ENCODE measurements around the gene DNAJB8.

DNAJB8 gene

GRCh38 chr3:128489674-128489926 is 22.9 kb upstream of the DNAJB8 start:
- no peaks in the 10 kb centered on the region for H3K36me3 ChIP-seq (ENCODE audit: insufficient read depth, low read length)
- TF ChIP-seq EZH2 (IDR thresholded peaks at IDR 0.05; ENCODE audit: borderline replicate concordance, low read depth, low read length, severe bottlenecking) (no peak), CTCF (IDR thresholded peaks at IDR 0.05; ENCODE audit: borderline replicate concordance, extremely low read depth, low read length, poor library complexity, severe bottlenecking) (no peak)
- ATAC-seq (ENCODE audit: insufficient read depth, low read depth) (no peak), DNase-seq (no peak)
- H2AFZ ChIP-seq (ENCODE audit: low read depth, low read length): no peak overlapping the region
- peaks cover 11% of the 10 kb centered on the region for H4K20me1 ChIP-seq (ENCODE audit: insufficient read depth, low read length)
- no peak overlapping the region for H3K9ac ChIP-seq (ENCODE audit: low read depth, low read length)
- H3K27me3 ChIP-seq (ENCODE audit: insufficient read depth, low read length, poor library complexity): peaks cover 35% of the 10 kb centered on the region
- H3K4me2 ChIP-seq (ENCODE audit: insufficient read depth, low read length): no peak overlapping the region
- no peak overlapping the region for H3K27ac ChIP-seq (ENCODE audit: low read length)
- no peak overlapping the region for H3K4me3 ChIP-seq (ENCODE audit: low read depth in 1 of 2, low read length in 2 of 2)
- H3K79me2 ChIP-seq (ENCODE audit: insufficient read depth, low read length): no peaks in the 10 kb centered on the region
- H3K9me3 ChIP-seq (ENCODE audit: insufficient read depth, low read length, severe bottlenecking): no peaks in the 10 kb centered on the region
- peaks cover 7% of the 10 kb centered on the region for H3K4me1 ChIP-seq (ENCODE audit: insufficient read depth, low read length)

DNA sequence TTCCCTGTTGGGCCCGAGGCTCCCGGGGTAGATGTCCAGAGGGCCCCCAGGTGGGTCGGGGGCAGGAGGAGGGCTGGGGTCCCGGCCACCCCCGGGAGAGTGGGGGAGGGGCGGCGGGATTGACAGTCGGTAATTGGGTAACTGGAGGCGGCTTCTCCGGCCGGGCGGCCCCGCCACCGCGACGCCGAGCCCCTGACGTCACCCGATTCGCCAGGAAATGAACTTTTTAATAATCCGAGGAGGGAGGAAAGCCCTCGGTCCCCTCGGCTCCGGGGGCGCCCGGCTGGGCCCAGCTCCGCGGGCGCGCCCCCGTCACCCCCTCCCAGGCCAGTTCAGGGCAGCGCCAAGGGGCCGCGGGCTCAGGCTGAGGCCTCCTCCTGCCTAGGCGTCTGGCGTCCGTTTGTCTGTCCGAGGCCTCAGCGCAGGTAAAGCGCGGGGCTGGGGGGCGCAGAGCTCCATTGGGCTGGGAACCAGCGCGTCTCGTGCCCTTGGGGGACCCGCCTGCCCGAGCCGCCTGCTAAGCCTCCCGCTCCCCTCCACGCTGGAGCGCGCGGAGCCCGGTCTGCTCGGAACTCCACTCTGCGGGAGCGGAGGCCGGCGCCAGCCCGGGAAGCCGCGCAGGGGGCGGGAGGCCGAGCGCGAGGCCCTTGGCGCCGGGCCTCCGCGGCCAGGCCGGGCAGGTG is 22.4 kb upstream of the DNAJB8 start:
- H3K4me2 ChIP-seq (ENCODE audit: insufficient read depth, low read length): no peak overlapping the region

DNA sequence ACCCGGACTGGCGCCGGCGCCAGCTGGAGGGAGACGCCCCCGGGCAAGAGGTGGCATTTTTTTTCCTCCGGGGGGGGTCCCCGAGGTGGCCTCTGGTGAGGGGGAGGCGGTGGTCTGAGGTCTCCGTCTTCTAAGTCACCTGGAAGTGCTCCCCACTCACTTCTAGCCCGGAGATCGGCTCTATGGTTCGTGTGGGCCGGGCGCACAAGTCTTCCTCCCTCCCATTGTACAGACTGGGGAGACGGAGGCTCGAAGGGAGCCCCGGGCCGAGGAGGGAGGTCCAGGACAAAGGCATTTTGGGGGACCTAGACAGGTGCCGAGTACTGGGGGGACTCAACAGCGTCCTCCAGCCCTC is 21.9 kb upstream of the DNAJB8 start:
- DNase-seq (no peak), ATAC-seq (ENCODE audit: insufficient read depth, low read depth) (no peak)
- peaks cover 7% of the 10 kb centered on the region for H3K4me1 ChIP-seq (ENCODE audit: insufficient read depth, low read length)
- H3K4me3 ChIP-seq (ENCODE audit: low read depth in 1 of 2, low read length in 2 of 2): no peak overlapping the region
- no peak overlapping the region for H3K9ac ChIP-seq (ENCODE audit: low read depth, low read length)
- H3K27ac ChIP-seq (ENCODE audit: low read length): no peak overlapping the region
- no peak overlapping the region for H3K4me2 ChIP-seq (ENCODE audit: insufficient read depth, low read length)
- H2AFZ ChIP-seq (ENCODE audit: low read depth, low read length): no peak overlapping the region
- H3K9me3 ChIP-seq (ENCODE audit: insufficient read depth, low read length, severe bottlenecking): no peaks in the 10 kb centered on the region
- peaks cover 45% of the 10 kb centered on the region for H3K27me3 ChIP-seq (ENCODE audit: insufficient read depth, low read length, poor library complexity)
- H4K20me1 ChIP-seq (ENCODE audit: insufficient read depth, low read length): peaks cover 11% of the 10 kb centered on the region
- TF ChIP-seq EZH2 (IDR thresholded peaks at IDR 0.05; ENCODE audit: borderline replicate concordance, low read depth, low read length, severe bottlenecking) (no peak), CTCF (IDR thresholded peaks at IDR 0.05; ENCODE audit: borderline replicate concordance, extremely low read depth, low read length, poor library complexity, severe bottlenecking) (no peak)
- H3K79me2 ChIP-seq (ENCODE audit: insufficient read depth, low read length): no peaks in the 10 kb centered on the region
- H3K36me3 ChIP-seq (ENCODE audit: insufficient read depth, low read length): no peaks in the 10 kb centered on the region

More for the DNA sequence above, 22.4 kb upstream of the DNAJB8 start:
- TF ChIP-seq CTCF (IDR thresholded peaks at IDR 0.05; ENCODE audit: borderline replicate concordance, extremely low read depth, low read length, poor library complexity, severe bottlenecking): no peak
- no peak for TF ChIP-seq EZH2 (IDR thresholded peaks at IDR 0.05; ENCODE audit: borderline replicate concordance, low read depth, low read length, severe bottlenecking)
- DNase-seq (no peak), ATAC-seq (ENCODE audit: insufficient read depth, low read depth) (no peak)
- Histone ChIP-seq H3K27me3 (ENCODE audit: insufficient read depth, low read length, poor library complexity) (peaks cover 40% of the 10 kb centered on the region), H3K4me3 (ENCODE audit: low read depth in 1 of 2, low read length in 2 of 2) (no peak overlapping the region), H3K36me3 (ENCODE audit: insufficient read depth, low read length) (no peaks in the 10 kb centered on the region), H3K79me2 (ENCODE audit: insufficient read depth, low read length) (no peaks in the 10 kb centered on the region), H2AFZ (ENCODE audit: low read depth, low read length) (no peak overlapping the region), H3K9ac (ENCODE audit: low read depth, low read length) (no peak overlapping the region), H3K4me1 (ENCODE audit: insufficient read depth, low read length) (peaks cover 7% of the 10 kb centered on the region), H4K20me1 (ENCODE audit: insufficient read depth, low read length) (peaks cover 11% of the 10 kb centered on the region), H3K27ac (ENCODE audit: low read length) (no peak overlapping the region), H3K9me3 (ENCODE audit: insufficient read depth, low read length, severe bottlenecking) (no peaks in the 10 kb centered on the region)

Measured in DND-41 (cell line).